ENCODE results near the gene NDUFS1.
"Not testable (repeated sequence)": the region's sequence is repeated elsewhere in the genome, so short reads cannot be mapped to it uniquely, and the experiment has no call there.

Gene NDUFS1

DNA sequence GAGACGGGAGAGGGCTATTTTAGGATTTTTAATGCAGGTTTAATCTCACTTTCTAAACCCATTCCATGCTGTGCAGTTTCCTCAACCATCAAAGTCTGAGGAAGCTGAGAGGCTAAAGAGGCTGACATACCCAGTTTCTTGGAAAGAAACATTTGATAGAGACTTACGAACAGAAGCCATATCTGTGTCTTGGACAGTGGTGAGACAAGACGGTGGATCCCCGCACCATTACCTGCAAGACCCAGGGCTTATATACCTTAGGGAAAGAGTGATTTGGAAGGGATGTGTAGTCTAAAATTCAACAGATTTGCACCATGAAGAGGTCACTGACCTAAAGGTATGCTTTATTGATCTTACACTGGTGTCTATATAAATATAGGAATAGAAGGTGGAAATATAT, 13.9 kb upstream of the NDUFS1 start:
- no peak overlapping the region for H3K18ac ChIP-seq (ENCODE audit: low read length)
- no peak overlapping the region for H3K27ac ChIP-seq (ENCODE audit: low read depth, low read length)
- no peak overlapping the region for H2BK5ac ChIP-seq (ENCODE audit: low read depth, low read length, poor library complexity)
- H2AK5ac ChIP-seq (ENCODE audit: low read length) = no peak overlapping the region
- no peak overlapping the region for H2BK12ac ChIP-seq (ENCODE audit: low read length)
- no peaks in the 10 kb centered on the region for H3K4me1 ChIP-seq (ENCODE audit: control insufficient read depth in 1 of 2, insufficient read depth in 2 of 2, low read length in 2 of 2)
- DNase-seq = no peak
- H3K4me3 ChIP-seq (ENCODE audit: low read depth, low read length) = no peak overlapping the region
- H3K79me1 ChIP-seq (ENCODE audit: low read length) = no peaks in the 10 kb centered on the region
- H2AFZ ChIP-seq (ENCODE audit: insufficient read depth, low read length, poor library complexity) = no peak overlapping the region
- no peak overlapping the region for H3K4me2 ChIP-seq (ENCODE audit: low read length)
- no peak overlapping the region for H3K4ac ChIP-seq (ENCODE audit: low read depth, low read length)
- H4K8ac ChIP-seq (ENCODE audit: low read depth, low read length) = no peak overlapping the region
- H3K14ac ChIP-seq (ENCODE audit: low read length) = no peak overlapping the region
- H3K27me3 ChIP-seq (ENCODE audit: insufficient read depth, low read length) = no peaks in the 10 kb centered on the region
- no peak overlapping the region for H3K23ac ChIP-seq (ENCODE audit: low read length)
- H3K9ac ChIP-seq (ENCODE audit: low read length) = no peak overlapping the region
- H4K12ac ChIP-seq (ENCODE audit: low read depth, low read length) = no peak overlapping the region
- no peak overlapping the region for H2BK120ac ChIP-seq (ENCODE audit: insufficient read depth, low read length, poor library complexity)
- no CpG with 5 or more reads among the region's 4 CpGs for WGBS (ENCODE audit: extremely low coverage, insufficient coverage, insufficient read length)
- H3K79me2 ChIP-seq (ENCODE audit: control insufficient read depth, insufficient read depth, low read length, poor library complexity) = no peaks in the 10 kb centered on the region
- H3K9me3 ChIP-seq (ENCODE audit: insufficient read depth, low read depth, low read length) = no peaks in the 10 kb centered on the region
- no peak overlapping the region for H4K91ac ChIP-seq (ENCODE audit: low read depth, low read length)
- no peaks in the 10 kb centered on the region for H3K36me3 ChIP-seq (ENCODE audit: control insufficient read depth in 1 of 2, insufficient read depth in 2 of 2, low read length in 2 of 2)

DNA sequence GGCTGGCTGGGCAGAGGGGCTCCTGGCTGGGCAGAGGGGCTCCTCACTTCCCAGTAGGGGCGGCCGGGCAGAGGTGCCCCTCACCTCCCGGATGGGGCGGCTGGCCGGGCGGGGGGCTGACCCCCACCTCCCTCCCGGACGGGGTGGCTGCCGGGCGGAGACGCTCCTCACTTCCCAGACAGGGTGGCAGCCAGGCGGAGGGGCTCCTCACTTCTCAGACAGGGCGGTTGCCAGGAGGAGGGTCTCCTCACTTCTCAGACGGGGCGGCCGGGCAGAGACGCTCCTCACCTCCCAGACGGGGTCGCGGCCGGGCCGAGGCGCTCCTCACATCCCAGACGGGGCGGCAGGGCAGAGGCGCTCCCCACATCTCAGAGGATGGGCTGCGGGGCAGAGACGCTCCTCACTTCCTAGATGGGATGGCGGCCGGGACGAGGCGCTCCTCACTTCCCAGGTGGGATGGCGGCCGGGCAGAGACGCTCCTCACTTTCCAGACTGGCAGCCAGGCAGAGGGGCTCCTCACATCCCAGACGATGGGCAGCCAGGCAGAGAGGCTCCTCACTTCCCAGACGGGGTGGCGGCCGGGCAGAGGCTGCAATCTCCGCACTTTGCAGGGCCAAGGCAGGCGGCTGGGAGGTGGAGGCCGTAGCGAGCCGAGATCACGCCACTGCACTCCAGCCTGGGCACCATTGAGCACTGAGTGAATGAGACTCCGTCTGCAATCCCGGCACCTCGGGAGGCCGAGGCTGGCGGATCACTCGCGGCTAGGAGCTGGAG, 12.6 kb upstream of the NDUFS1 start:
- not testable (repeated sequence) for H3K18ac ChIP-seq (ENCODE audit: low read length); H3K27ac ChIP-seq (ENCODE audit: low read depth, low read length); H3K36me3 ChIP-seq (ENCODE audit: control insufficient read depth in 1 of 2, insufficient read depth in 2 of 2, low read length in 2 of 2); H3K14ac ChIP-seq (ENCODE audit: low read length); H3K79me1 ChIP-seq (ENCODE audit: low read length); H2AFZ ChIP-seq (ENCODE audit: insufficient read depth, low read length, poor library complexity); H2AK5ac ChIP-seq (ENCODE audit: low read length); H2BK5ac ChIP-seq (ENCODE audit: low read depth, low read length, poor library complexity); DNase-seq; H4K12ac ChIP-seq (ENCODE audit: low read depth, low read length); H4K8ac ChIP-seq (ENCODE audit: low read depth, low read length); H3K23ac ChIP-seq (ENCODE audit: low read length); H3K4ac ChIP-seq (ENCODE audit: low read depth, low read length); H3K4me2 ChIP-seq (ENCODE audit: low read length); H2BK12ac ChIP-seq (ENCODE audit: low read length); H3K9ac ChIP-seq (ENCODE audit: low read length); H3K27me3 ChIP-seq (ENCODE audit: insufficient read depth, low read length); H3K4me1 ChIP-seq (ENCODE audit: control insufficient read depth in 1 of 2, insufficient read depth in 2 of 2, low read length in 2 of 2); H3K9me3 ChIP-seq (ENCODE audit: insufficient read depth, low read depth, low read length); H3K4me3 ChIP-seq (ENCODE audit: low read depth, low read length); H4K91ac ChIP-seq (ENCODE audit: low read depth, low read length); H2BK120ac ChIP-seq (ENCODE audit: insufficient read depth, low read length, poor library complexity); H3K79me2 ChIP-seq (ENCODE audit: control insufficient read depth, insufficient read depth, low read length, poor library complexity)
- WGBS (ENCODE audit: extremely low coverage, insufficient coverage, insufficient read length) = no CpG with 5 or more reads among the region's 52 CpGs

DNA sequence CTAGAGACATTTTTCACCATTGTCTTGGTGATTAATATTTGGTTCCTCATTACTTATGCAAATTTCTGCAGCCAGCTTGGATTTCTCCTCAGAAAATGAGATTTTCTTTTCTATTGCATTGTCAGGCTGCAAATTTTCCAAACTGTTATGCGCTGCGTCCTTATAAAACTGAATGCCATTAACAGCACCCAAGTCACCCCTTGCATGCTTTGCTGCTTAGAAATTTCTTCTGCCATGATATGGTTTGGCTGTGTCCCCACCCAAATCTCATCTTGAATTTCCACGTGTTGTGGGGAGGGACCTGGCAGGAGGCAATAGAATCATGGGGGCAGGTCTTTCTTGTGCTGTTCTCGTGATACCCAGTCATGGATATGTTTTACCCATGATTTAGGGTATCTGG, 9.0 kb upstream of the NDUFS1 start:
- H3K4me2 ChIP-seq (ENCODE audit: low read length); H3K23ac ChIP-seq (ENCODE audit: low read length); H2AK5ac ChIP-seq (ENCODE audit: low read length); H3K9ac ChIP-seq (ENCODE audit: low read length); H2AFZ ChIP-seq (ENCODE audit: insufficient read depth, low read length, poor library complexity); H3K27ac ChIP-seq (ENCODE audit: low read depth, low read length); H2BK120ac ChIP-seq (ENCODE audit: insufficient read depth, low read length, poor library complexity); H3K9me3 ChIP-seq (ENCODE audit: insufficient read depth, low read depth, low read length); H3K36me3 ChIP-seq (ENCODE audit: control insufficient read depth in 1 of 2, insufficient read depth in 2 of 2, low read length in 2 of 2); H3K27me3 ChIP-seq (ENCODE audit: insufficient read depth, low read length); H3K14ac ChIP-seq (ENCODE audit: low read length); H4K91ac ChIP-seq (ENCODE audit: low read depth, low read length); H3K79me1 ChIP-seq (ENCODE audit: low read length); H4K12ac ChIP-seq (ENCODE audit: low read depth, low read length); H2BK12ac ChIP-seq (ENCODE audit: low read length); DNase-seq; H4K8ac ChIP-seq (ENCODE audit: low read depth, low read length); H3K4me1 ChIP-seq (ENCODE audit: control insufficient read depth in 1 of 2, insufficient read depth in 2 of 2, low read length in 2 of 2); H3K18ac ChIP-seq (ENCODE audit: low read length); H3K4ac ChIP-seq (ENCODE audit: low read depth, low read length); H3K79me2 ChIP-seq (ENCODE audit: control insufficient read depth, insufficient read depth, low read length, poor library complexity); H2BK5ac ChIP-seq (ENCODE audit: low read depth, low read length, poor library complexity); H3K4me3 ChIP-seq (ENCODE audit: low read depth, low read length): not testable (repeated sequence)
- WGBS (ENCODE audit: extremely low coverage, insufficient coverage, insufficient read length) = no CpG with 5 or more reads among the region's 4 CpGs

DNA sequence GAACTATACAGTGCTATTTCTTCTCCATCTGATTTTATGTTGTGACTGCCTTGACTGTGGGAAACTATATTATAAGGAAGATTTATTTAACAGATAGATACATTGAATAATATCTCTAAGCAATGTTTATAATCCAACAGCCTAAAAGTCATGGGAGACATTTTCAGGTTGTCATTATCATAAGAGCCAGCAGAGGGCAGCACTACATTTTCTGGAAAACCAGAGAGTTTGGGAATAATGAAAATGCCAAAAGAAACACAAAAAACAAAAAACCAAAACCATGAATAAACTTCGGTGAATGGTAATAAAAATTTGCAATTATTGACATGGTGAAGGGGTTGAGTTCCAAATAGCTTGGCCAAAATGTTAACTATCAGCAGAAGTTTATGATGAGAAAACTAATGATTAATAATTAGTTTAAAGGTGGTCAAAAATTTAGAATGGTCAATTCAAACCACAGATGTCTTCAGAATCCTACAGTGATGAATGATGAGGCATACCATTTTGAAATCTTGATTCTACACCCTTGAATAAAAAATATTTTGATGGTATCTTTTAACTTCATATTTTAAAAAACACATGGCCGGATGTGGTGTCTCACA, 5.1 kb upstream of the NDUFS1 start:
- Histone ChIP-seq H3K27ac (ENCODE audit: low read depth, low read length) (no peak overlapping the region), H3K79me2 (ENCODE audit: control insufficient read depth, insufficient read depth, low read length, poor library complexity) (peaks cover 8% of the 10 kb centered on the region), H3K4ac (ENCODE audit: low read depth, low read length) (no peak overlapping the region), H2BK5ac (ENCODE audit: low read depth, low read length, poor library complexity) (no peak overlapping the region), H2BK120ac (ENCODE audit: insufficient read depth, low read length, poor library complexity) (no peak overlapping the region), H3K23ac (ENCODE audit: low read length) (no peak overlapping the region), H3K9me3 (ENCODE audit: insufficient read depth, low read depth, low read length) (no peaks in the 10 kb centered on the region), H4K8ac (ENCODE audit: low read depth, low read length) (no peak overlapping the region), H2BK12ac (ENCODE audit: low read length) (no peak overlapping the region), H3K18ac (ENCODE audit: low read length) (no peak overlapping the region), H4K12ac (ENCODE audit: low read depth, low read length) (no peak overlapping the region), H4K91ac (ENCODE audit: low read depth, low read length) (no peak overlapping the region), H2AFZ (ENCODE audit: insufficient read depth, low read length, poor library complexity) (no peak overlapping the region), H3K79me1 (ENCODE audit: low read length) (peaks cover 8% of the 10 kb centered on the region), H3K36me3 (ENCODE audit: control insufficient read depth in 1 of 2, insufficient read depth in 2 of 2, low read length in 2 of 2) (peaks cover 14 to 25% of the 10 kb centered on the region in 2 experiments), H3K9ac (ENCODE audit: low read length) (no peak overlapping the region), H3K4me1 (ENCODE audit: control insufficient read depth in 1 of 2, insufficient read depth in 2 of 2, low read length in 2 of 2) (peaks cover 2% of the 10 kb centered on the region in 2 experiments), H3K14ac (ENCODE audit: low read length) (no peak overlapping the region), H3K27me3 (ENCODE audit: insufficient read depth, low read length) (no peaks in the 10 kb centered on the region), H3K4me3 (ENCODE audit: low read depth, low read length) (no peak overlapping the region), H3K4me2 (ENCODE audit: low read length) (no peak overlapping the region), H2AK5ac (ENCODE audit: low read length) (no peak overlapping the region)
- peak; percentile 42 to 83 for DNase-seq
- WGBS (ENCODE audit: extremely low coverage, insufficient coverage, insufficient read length) = no CpG with 5 or more reads among the region's 2 CpGs

All from trophoblast cell (in vitro differentiated cells and primary cell).